HT-29 (cell line): ENCODE measurements around the gene PIAS2. TPM values are rescaled to one million over a fixed set of nuclear protein-coding genes. Genes with fewer than 3 reads are reported as not detected.
"Not testable (repeated sequence)": the region's sequence is repeated elsewhere in the genome, so short reads cannot be mapped to it uniquely, and the experiment has no call there.

Experiments
- DNase-seq: peaks from one replicate; pipeline ENCODE4 v3.0.0-alpha.2; 2015; ENCODE audit warnings: low spot score
- total RNA-seq: library from RNA; depleted of rRNA; stranded (reverse); fragments of >200 nt; shearing (Covaris generic); gene quantifications from 2 replicates; pipeline ENCODE4 v1.2.3, GENCODE V29; 2014

Gene PIAS2
- total RNA-seq, 1 experiment from 2014 or later = 8.9 TPM

DNA sequence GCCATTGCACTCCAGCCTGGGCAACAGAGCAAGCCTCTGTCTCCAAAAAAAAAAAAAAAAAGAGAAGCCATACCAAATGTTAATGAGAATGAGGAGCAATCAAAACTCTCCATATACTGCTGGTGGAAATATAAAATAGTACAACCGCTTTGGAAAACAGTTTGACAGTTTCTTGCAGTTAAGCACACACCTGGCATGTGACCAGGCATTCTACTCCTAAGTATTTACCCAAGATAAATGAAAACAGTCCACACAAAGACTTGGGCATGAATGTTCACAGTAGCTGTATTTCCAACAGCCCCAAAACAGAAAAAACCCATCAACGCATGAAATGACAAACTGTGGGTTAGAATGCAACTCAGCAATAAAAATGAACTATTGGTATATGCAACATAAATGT, 84.5 kb downstream of the PIAS2 start:
- DNase-seq = no peak

DNA sequence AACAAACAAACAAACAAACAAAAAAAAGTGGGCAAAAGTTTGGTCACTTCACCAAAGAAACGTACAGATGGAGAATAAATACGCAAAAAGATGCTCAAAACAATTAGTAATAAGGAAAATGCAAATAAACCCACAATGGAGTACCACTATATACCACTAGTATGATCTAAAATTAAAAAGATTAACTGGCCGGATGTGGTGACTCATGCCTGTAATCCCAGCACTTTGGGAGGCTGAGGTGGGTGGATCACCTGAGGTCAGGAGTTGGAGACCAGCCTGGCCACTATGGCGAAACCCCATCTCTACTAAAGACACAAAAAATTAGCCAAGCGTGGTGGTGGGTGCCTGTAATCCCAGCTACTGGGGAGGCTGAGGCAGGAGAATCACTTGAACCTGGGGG, 84.9 kb downstream of the PIAS2 start:
- not testable (repeated sequence) for DNase-seq

DNA sequence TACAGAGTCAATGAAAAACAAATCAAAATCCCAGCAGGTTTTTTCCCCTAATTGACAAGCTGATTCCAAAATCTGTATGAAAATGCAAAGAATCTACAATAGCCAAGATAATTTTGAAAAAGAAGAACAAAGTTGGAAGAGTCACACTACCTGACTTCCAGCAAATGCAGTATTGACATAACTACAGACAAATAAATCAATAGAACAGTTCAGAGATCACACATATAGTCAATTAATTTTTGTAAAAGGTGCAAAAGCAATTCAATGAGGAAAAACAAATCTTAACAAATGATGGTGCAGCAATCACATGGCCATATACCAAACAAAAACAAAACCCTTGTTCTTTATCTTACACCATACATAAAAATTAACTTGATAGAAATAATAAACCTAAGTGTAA, 85.9 kb downstream of the PIAS2 start:
- no peak for DNase-seq

DNA sequence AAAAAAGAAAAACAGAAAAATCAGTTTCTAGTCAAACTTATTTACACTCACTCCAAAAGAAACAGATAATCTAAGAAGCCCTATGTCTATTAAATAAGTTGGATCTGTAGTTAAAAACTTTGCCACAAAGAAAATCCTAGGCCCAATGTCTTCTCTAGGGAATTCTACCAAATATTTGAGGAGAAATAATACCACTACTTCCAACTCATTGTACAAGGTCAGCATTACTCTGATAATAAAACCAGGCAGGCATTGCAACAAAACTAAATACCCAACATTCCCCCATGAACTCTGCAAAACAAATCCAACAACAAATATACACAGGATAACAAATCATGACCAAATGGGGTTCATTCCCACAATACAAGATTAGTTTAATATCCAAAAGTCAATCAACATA, 86.7 kb downstream of the PIAS2 start:
- no peak for DNase-seq

DNA sequence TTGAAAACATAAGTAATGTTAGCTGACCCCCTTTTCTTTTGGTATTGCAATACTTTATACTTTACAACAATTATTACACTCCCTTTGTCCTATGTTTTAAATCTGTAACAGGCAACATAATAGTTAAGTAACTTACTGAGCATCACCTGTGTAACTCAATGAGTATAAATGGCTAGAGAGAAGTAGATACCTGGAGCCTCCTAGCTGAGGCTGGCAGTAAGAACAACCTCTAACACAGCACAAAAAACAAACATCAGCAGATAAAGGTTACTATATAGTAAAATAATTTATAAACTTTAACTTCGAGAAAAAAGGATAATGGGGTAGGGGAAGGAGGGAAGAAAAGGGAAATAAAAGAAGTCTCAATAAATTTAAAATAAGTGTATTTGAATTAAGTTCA, 87.4 kb downstream of the PIAS2 start:
- DNase-seq = no peak

DNA sequence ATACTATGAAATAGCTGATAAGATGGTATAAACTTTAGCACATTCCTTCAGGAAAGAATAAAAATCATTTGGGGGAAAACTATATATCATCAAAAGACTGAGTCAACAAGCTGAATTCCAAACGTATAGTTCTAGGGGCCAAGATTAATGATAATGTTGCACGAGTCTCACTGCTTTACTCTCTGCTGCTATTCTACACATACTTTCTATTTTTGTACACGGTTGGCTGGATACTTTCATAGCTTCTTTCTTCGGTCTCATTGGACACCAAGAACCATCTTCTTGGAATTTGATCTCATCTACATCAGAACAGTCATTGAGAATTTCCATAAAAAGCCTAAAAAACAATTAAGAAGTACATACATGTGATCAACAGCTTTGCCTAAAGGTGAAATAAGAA, 87.8 kb downstream of the PIAS2 start:
- no peak for DNase-seq

DNA sequence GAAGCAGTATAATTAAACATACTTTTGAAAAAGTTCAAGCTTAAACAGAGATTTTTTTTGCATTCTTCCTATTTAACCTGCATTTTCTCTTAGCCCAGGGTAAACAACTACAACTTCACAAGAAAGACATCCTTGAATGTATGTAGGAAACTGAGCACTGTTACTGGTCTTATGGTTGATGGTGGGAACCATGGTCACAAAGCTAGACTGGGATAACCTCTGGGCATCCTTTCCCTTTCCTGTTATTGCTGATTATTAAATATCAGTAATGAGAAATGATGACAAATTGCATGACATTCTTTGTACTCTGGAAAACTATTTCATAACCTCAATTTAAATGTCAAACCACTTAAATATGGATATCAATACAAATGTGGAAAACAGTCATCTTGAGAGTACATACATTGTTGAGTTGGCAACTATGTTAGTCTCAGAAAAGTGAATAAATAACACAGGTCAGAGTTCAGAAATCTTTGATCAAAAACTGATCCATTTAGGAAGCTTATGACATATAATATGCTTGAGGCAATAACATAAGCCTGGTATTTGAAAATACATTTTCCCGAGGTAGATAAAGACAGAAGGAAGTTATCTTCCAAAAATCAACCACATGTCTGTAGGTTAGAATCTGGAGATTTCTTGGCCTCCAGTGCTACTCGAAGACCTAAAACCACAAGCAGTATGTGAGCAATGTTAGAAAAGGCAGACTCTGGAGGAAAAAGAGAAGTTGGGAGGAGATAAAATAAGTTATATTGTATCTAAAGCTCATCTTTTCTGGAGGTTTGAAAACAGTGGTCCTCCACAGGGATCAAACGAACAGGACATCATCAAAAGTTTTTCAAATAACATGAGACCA, 95.2 kb downstream of the PIAS2 start:
- no peak for DNase-seq

DNA sequence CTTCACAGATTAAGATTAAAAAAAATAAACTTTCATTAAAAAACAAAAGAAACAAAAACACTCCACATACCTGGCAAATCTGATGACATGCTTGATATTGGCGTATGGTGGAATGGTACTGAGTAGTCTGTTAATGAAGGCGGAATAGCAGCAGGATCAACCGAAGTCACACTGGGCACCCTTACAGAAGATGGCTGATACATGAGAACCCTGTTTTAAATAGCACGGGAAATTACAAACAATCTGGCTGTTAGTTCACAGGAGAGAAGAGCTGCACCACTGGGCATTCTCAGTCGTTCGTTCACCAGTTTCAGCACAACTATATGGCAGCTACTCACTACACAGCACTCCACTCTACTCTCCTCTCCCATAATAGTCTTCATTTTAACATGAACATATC, 96.4 kb downstream of the PIAS2 start:
- no peak for DNase-seq

DNA sequence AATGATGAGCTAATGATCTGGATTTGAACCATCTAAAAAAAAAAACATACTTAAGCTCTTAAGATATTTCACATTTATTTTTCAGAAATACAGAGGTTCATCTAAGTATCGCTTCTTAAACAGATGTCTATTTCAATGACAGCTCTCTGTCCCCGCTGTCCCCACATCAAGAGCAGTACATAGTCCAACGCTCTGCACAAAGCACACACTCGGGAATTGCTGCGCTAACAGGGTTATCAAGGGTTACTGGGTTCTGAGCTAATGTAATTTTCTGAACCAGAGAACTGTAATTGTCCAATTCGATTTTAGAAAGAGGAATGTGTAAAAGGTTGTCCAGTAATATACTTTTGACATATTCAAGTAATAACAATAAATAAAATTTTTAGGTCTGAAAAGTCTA, 101.6 kb downstream of the PIAS2 start:
- no peak for DNase-seq

DNA sequence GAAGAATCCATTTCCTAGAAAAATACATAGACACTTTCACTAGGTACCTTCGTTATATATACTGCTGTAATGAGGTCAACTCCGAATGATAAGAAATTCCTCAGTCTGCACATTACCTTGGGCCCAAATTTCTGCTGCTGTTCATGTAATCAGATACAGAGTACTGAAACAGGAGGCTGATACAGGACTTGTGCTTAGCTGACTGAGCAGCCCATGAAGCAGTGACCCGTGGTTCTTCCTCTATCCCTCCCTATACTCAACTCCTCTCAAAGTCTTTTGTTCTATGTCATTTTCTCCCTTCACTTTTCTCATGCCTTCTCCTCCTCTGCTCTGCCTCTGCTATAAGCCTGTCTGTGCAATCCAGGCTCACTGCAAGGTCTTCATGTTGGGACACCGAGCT, 102.9 kb downstream of the PIAS2 start:
- no peak for DNase-seq

DNA sequence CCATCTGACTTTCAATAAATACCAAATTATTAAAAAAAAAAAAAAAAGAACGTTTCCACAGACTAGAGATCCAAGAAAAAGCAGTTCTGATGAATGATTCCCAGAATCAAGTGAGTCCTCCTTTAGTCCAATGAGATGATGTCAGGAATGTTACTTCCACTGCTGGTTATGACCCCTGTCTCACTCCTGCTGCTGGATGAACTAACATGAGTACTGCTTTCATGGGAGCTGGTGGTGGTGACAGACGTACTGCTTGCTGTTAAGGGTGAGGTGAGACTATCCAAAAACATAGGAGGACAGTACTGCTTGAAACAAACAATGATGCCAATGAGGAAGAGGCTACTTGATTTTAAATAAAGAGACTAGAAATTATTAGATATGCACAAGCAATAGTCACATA, 105.0 kb downstream of the PIAS2 start:
- no peak for DNase-seq

DNA sequence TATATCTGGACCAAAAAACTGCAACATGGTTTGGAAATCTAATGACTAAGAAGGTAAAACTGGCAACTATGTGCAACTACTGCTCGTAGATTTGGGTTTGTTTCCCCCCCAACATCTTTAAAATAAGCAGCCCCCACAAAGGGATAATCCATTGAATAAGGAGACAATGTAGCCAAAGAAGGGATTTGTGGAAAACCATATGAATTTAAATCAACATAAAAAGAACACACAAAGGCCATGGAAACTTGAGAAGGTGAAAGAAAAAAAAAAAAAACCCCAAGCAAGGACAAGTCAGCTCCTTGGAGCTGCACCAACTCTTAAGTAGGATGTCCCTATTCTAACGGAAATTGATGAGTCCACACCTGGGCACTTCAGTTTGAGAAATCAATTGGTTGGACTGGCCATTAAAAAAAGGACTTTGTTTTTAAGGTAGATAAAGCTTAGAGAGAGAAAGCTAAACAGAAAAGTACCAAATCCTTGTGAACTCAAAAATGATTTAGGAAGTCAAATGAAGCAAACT, 106.8 kb downstream of the PIAS2 start:
- no peak for DNase-seq

DNA sequence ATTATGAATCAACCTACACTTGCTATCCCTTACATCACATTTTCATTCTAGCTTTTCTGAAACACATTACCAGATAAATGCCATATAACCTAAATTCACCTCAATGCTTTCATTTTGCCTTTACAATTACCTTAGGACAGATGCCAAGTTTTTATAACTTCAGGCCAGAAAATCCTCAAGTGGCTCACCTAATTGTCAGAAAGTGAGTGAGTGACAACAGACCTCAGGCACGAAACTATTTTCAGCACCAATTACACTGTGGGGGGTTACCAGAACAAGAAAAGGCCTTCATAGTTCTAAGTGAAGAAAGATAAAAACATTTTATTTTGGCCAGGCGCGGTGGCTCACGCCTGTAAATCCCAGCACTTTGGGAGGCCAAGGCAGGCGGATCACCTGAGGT, 108.2 kb downstream of the PIAS2 start:
- no peak for DNase-seq

DNA sequence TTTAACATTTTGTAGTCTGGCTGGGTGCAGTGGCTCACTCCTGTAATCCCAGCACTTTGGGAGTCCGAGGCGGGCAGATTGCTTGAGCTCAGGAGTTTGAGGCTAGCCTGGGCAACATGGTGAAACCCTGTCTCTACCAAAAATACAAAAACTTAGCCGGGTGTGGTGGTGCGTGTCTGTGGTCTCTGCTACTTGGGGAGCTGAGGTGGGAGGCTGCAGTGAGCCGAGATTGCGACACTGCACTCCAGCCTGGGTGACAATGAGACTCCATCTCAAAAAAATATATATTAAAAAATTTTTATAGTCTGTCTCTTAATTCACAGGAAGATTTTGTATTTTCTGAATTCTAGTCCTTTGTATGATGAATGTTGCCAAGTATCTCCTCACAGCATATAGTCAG, 121.4 kb downstream of the PIAS2 start:
- not testable (repeated sequence) for DNase-seq

DNA sequence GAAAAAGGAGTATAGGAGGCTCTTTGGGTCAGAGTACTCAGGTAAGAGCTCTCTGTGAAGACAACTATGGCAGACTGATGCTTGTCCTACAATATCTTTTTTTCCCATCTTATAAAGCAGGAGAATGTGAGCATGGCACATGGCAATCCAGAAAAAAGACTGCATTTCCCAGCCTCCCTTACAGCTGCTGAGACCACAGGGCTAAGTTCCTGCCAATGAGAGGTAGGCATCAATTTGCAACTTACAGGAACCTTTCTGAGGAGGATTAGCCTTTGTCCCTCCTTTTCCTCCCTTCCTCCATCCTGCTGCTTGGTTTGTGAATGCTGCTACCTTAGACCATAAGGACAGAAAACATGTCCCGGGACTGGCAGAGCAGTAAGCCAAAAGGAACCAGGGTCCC, 122.7 kb downstream of the PIAS2 start:
- DNase-seq = no peak

DNA sequence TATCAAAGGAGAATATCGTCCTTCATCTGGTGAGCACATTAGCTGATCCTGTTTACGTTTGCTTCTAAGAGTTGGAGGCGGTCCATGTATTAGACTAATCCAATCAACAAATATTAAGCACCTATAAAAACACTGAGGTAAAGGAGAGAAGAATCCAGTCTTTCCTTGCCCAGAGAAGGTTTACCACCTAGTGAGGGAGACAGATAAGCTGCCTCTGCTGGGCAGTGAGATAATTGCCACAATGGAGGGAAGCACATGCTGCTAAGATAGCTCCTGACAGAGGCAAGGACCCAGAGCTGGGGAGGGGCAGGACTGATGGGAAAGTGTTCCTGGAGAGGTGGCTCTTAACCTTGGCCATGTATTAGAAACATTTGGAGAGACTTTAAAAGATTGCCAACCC, 123.7 kb downstream of the PIAS2 start:
- no peak for DNase-seq

DNA sequence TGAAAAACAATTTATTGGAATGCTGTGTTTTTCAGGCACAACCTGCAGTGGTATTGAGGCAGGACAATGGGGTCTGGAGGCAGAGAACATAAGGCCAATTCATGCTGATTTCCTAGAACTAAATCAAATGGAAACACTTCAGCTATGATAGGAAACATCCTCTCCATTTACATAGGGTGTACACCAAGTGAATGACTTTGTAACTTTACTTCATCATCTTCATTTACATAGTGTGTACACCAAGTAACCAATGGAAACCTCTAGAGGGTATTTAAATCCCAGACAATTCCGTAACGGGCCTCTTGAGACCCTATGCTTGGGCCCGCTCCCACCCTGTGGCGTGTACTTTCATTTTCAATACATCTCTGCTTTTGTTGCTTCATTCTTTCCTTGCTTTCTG, 128.2 kb downstream of the PIAS2 start:
- no peak for DNase-seq

DNA sequence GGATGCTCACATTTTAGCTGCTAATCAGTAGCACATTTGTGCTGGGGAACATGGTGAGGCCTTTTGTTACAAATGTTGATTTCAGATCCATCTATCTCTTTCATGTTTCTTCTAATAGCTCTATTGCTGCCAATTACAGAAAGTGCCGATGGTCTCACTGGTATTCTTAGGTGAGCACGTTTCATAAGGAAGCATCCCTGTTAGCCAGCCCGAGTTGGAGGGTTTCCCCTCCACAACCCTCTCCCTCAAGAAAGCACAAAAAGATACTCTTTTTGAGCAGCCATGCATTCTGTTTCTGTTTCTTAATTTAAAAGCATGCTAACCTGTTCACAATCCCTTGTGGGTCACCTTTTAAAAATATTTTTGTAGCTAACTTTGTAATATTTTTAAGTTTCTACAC, 129.6 kb downstream of the PIAS2 start:
- DNase-seq = no peak

DNA sequence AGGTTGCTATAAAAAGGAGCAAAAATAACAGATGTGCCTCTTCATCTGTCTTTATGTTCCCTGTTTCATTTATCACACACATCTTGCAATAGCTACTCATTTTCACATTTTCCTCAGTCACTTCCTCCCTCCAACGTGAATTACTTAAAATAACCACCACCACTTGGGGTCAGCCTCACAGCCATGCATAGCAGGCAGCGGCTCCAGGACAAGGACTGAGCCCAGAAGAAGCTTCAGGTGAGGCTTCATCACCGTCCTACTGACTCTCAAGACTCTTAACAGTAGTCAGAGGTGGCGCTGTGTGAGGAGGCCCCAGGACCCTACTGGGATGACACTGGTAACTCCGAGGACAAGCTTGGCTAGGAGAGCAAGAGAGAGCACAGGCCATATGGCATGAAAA, 144.9 kb downstream of the PIAS2 start:
- DNase-seq = no peak

DNA sequence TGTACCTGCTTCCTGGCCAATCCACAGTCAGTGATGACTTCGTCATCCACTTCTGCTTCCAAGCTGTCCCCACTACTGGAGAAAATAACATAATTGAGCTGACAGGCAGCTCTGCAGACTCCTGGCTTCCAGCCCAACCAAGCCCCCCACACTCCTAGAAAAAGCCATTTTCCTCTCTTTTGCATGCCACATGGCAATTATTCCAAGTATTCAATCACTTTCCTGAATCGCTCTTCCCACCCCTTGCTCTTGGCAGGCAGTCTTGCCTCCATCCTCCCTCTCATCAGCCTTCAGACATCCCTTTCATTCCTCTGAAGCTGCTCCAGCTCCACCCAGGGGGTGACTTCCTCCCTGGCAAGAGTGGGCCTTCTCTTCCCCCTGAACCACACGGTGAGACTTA, 146.2 kb downstream of the PIAS2 start:
- no peak for DNase-seq

DNA sequence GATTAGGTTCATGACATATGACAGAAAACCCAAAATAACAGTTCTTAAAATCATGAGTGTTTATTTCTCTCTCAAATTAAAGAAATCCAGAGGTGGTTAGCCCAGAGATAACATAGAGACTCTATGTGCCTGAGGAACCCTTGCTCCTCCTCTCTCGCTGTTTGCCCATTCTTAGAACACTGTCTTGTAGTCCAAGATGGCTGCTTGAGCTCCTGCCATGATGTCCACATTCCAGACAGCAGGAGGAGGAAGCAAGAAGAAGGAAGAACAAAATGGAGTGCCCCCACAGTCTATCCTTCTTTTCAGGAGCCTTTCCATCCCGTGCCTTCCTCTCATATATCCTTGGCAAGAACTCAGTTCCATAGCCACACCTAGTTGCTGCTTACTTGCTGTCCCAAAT, 146.6 kb downstream of the PIAS2 start:
- DNase-seq = no peak

DNA sequence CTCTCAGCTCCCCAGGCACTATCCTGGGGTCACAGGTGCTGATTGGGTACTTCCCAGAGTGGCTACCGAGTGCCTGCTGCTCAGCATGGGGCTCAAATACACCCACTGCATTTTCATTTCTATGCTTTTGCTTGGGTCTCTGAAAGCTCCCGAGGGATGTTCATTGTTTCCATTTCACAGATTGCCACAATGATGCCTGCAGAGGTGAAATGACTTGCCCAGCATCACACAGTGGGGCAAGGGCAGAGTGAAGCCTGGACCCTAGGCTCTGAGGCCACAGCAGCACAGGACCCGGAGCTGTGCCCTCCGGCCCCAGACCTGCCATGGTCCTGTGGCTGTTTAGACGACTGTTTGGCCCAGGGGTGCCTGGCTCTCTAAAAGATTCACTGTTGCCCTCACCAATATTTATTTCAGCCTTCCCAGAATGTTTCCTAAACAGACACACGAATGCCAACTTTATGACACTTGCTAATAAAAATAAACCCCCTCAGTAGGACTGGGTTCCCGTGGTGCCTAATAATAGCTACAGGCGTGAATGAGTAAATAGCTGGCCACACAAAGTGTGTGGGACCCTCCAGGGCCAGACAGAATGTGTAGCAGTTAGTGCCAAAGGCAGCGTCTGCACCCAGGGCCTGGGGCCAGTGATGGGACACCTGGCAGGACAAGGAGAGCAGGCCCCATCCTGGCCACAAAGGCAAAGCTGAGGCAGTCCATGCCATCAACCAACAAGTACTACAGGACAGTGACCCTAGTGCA, 149.0 kb downstream of the PIAS2 start:
- DNase-seq = no peak

DNA sequence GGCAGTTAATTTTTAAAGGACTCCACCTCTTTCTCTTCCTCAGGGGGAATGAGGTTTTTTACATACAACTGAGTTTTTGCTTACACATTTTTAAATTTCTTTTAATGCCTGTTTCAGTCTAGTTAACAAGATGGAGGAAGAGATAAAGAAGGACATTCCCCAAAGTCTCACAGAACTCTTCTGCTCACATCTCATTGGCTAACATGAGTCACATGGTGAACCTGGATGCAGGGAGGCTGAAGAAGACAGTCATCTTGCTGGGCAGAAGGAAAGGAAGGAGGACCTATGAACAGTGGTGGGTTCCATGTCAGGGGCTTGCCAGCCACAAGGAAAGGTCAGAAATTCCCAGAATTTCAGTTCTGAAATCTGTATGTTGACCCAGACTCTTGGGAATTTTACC, 150.1 kb downstream of the PIAS2 start:
- DNase-seq = no peak
